ENCODE results near the gene ZRANB3.

Gene ZRANB3

DNA sequence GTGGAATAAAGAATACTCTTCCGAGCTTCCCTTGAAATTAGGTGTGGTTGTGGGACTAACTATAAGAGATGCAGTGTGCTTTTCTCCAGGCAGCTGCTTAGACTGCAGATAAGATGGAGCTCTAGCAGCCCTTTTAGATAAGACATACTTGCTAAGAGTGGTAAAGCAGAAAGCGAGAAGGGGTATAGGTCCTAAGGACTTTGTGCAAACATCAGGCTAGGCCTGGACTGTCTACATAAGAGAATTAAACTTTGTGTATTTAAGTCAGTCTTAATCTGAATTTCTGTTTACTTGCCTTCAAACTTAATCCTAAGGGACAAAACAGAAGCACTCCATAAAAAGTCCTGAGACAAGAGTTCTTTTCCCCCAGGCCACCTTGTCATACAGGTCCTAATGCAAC is 260.0 kb downstream of the ZRANB3 start:
- TF ChIP-seq POLR2A (IDR thresholded peaks at IDR 0.05; ENCODE audit: low read length) (no peak), GATA1 (IDR thresholded peaks at IDR 0.05; ENCODE audit: low read depth, low read length) (no peak)
- DNase-seq = peak in 1 of 2 experiments; percentile 8

DNA sequence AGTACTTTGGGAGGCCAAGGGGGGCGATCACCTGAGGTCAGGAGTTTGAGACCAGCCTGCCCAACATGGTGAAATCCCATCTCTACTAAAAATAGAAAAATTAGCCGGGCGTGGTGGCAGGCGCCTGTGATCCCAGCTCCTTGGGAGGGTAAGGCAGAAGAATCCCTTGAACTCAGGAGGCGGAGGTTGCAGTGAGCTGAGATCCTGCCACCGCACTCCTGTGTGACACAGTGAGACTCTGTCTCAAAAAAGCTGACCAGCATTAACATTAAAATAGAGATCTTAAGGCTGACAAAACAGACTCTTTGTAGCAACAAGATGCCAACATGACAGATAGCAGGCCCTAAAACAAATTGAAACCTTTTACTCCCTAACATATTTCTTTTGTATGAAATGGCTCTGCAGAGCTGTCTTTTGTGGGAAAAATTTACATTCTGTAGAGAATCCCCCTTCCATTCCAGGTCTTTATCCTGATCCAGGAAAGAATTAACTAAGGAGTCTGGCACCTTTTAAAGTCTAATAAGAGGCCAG is 265.0 kb downstream of the ZRANB3 start:
- TF ChIP-seq POLR2A (IDR thresholded peaks at IDR 0.05; ENCODE audit: low read length) (no peak), GATA1 (IDR thresholded peaks at IDR 0.05; ENCODE audit: low read depth, low read length) (no peak)
- DNase-seq = no peak

DNA sequence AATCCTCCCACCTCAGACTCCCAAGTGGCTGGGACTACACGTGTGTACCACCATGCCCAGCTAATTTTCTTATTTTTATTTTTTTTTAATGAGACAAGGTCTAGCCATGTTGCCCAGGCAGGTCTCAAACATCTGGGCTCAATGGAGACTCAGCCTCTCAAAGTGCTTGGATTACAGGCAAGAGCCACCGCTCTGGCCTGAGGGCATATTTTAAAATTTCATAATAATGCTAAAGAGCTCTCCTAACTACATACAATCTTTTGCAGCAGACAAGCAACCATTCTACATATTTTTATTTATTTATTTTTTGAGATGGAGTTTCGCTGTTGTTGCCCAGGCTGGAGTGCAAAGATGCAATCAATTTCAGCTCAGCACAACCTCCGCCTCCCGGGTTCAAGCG is 271.9 kb downstream of the ZRANB3 start:
- no peak for DNase-seq
- TF ChIP-seq GATA1 (IDR thresholded peaks at IDR 0.05; ENCODE audit: low read depth, low read length) = no peak
- TF ChIP-seq POLR2A (IDR thresholded peaks at IDR 0.05; ENCODE audit: low read length) = no peak

DNA sequence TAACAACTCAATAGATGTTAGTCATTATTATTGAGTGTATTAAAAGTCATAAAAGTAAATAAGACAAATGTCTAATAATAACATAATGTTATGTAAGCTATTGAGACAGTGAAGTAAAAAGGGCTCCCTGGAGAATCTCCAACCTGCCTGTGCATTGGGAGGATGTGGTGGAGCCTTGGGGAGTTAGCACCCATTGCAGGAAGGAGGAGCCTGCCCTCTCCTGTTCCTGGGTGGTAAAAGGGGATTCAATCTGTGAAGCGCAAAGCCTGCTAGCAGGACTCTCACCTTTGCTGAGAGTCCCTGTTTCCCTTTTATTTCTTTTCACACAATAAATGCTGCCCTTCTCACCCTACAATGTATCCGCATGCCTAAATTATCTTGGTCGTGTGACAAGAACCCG is 272.8 kb downstream of the ZRANB3 start:
- no peak for DNase-seq
- no peak for TF ChIP-seq POLR2A (IDR thresholded peaks at IDR 0.05; ENCODE audit: low read length)
- no peak for TF ChIP-seq GATA1 (IDR thresholded peaks at IDR 0.05; ENCODE audit: low read depth, low read length)

DNA sequence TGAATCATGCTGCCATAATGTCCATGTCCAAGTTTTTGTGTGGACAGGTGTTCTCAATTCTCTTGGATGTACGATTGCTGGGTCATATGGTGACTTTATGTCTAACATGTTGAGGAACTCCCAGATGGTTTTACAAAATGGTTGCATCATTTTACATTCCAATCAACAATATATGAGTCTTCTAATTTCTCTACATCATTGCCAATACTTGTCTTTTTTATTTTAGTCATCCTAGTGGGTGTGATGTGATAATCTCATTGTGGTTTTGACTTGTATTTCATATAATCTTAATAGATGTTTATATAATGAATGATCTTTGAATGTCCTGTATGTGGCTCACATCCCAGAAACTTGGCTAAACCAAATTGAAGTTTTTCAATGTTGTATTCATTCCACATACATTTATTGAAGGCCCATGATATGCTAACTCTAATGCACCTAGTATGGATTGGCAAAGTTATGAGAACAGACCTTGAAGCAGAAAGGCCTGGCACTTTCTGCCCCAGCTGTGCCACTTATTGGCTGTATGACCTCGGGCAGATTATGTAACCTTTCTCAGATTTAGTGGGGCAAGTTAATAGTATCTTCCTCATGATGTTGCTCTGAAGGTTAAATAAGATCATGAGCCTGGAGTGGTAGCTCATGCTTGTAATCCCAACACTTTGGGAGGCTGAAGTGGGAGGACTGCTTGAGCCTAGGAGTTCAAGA is 273.5 kb downstream of the ZRANB3 start:
- TF ChIP-seq POLR2A (IDR thresholded peaks at IDR 0.05; ENCODE audit: low read length) (no peak), GATA1 (IDR thresholded peaks at IDR 0.05; ENCODE audit: low read depth, low read length) (no peak)
- DNase-seq = no peak

DNA sequence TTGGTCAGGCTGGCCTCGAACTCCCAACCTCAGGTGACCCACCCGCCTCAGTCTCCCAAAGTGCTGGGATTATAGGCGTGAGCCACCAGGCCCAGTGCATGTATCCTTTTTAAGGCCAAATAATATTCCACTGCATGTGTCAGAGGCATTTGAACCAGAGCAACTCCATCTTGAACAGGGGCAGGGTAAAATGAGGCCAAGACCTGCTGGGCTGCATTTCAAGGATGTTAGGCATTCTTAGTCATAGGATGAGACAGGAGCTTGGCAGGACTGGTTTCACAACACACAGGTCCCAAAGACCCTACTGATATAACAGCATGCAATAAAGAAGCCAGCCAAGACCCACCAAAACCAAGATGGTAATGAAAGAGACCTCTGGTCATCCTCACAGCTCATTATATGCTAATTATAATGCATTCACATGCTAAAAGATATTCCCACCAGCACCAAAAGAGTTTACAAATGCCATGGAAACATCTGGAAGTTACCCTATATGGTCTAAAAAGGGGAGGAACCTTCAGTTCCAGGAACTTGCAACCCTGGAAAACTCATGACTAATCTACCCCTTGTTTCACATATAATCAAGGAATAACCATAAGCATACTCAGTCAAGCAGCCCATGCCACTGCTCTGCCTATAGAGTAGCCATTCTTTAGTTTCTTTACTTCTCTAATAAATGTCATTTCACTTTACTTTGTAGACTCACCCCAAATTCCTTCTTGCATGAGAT is 274.3 kb downstream of the ZRANB3 start:
- DNase-seq = no peak
- TF ChIP-seq POLR2A (IDR thresholded peaks at IDR 0.05; ENCODE audit: low read length) (no peak), GATA1 (IDR thresholded peaks at IDR 0.05; ENCODE audit: low read depth, low read length) (no peak)

DNA sequence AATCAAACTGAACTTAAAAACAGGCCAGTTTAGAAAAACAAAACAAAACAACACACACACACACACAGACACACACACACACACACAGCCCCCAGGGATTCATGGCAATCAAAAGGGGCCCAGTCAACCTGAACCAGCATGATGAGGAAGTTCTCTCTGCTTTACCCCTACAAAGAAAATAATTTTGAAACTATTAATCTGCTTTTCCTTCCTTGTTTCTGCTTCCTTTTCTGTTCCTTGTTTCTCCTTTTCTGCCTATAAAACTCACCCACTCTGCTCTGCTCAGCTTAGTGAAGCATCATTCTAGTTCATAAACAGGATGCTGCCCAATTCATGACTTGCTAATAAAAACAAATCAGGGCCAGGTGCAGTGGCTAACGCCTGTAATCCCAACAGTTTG is 275.8 kb downstream of the ZRANB3 start:
- no peak for TF ChIP-seq GATA1 (IDR thresholded peaks at IDR 0.05; ENCODE audit: low read depth, low read length)
- DNase-seq = no peak

DNA sequence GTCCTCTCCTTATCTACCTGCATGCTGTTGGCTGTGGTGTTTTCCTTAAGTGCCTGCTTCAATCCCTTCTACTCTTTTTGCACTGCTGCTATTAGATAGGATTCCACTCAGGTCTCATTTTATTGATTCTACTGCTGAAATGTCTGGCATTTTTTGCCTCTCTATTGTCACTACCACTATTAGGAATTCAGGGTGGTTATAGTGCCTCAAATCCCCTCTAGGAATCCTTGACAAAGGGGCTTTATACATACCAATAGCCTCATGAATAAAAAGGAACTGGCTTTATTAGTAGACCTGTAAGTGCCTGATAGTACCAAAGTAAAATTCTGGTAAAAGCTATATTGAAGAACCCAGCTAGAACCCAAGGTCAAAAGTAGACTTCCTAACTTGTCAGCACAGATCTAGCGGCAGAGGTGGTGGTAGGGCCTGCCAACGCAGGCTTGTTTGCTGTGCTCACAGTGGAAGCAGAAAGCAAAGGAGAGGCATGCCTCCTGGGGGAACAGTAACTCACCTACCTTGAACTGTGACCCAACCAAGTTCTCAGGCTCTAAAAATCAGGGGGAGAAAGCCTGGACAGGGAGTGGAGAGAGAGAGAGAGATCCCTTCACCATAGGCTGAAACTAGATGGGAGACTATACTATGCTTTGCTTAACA is 278.1 kb downstream of the ZRANB3 start:
- TF ChIP-seq POLR2A (IDR thresholded peaks at IDR 0.05; ENCODE audit: low read length) (no peak), GATA1 (IDR thresholded peaks at IDR 0.05; ENCODE audit: low read depth, low read length) (no peak)
- no peak for DNase-seq

DNA sequence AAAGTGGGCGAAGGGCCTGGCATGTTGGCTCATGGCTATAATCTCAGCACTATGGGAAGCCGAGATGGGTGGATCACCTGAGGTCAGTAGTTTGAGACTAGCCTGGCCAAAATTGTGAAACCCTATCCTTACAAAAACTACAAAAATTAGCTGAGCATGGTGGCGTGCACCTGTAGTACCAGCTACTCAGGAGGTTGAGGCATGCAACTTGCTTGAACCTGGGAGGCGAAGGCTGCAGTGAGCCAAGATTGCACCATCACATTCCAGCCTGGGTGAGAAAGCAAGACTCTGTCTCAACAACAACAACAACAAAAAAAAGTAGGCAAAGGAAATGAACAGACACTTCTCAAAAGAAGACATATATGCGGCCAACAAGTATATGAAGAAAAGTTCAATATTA is 282.4 kb downstream of the ZRANB3 start:
- no peak for DNase-seq
- TF ChIP-seq GATA1 (IDR thresholded peaks at IDR 0.05; ENCODE audit: low read depth, low read length) = no peak
- no peak for TF ChIP-seq POLR2A (IDR thresholded peaks at IDR 0.05; ENCODE audit: low read length)

DNA sequence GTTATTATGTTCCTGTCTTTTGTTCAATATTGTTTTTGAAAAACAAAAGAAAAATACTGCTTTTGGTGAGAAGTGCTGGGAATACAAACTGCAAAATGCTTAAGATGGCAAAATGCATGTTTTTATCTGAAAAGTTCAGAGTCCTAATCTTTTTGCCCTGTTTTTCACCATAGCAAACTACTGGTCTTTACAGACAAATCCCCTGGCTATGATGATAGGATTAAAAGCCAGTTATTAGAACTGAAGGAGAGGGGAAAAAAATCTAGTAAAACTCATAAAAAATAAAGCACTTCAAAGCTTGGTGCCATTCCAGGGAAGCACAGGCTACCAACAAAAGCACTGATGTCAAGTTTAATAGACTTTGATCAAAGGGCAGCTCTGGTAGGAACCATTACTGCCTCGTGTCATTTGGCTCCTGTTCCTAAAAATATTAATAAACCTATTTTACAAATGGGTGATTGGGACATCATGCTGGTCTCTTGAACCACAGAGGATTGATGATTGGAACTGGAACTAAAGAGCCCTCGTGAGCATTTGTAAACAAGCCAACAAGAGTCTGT is 284.2 kb downstream of the ZRANB3 start:
- DNase-seq = no peak
- no peak for TF ChIP-seq POLR2A (IDR thresholded peaks at IDR 0.05; ENCODE audit: low read length)
- no peak for TF ChIP-seq GATA1 (IDR thresholded peaks at IDR 0.05; ENCODE audit: low read depth, low read length)

DNA sequence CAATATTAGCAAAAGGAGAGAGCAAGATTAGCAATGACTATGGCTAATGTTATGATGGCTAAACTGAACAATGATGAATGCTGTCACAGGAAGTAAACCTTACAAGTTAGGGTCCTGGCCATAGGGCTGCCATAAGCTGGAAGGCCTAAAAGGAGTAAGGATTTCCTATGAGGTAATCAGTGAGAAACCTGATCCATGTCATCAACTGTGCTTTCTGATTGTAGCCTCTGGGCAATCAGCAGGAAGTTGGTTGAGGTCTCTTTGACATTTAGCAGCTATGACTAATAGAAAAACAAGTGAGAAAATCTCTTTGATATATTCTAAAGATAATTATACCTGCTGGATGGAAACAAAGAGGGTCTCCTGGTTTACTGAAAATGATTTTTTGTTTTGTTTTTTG is 285.9 kb downstream of the ZRANB3 start:
- TF ChIP-seq POLR2A (IDR thresholded peaks at IDR 0.05; ENCODE audit: low read length) (no peak), GATA1 (IDR thresholded peaks at IDR 0.05; ENCODE audit: low read depth, low read length) (no peak)
- DNase-seq = no peak

DNA sequence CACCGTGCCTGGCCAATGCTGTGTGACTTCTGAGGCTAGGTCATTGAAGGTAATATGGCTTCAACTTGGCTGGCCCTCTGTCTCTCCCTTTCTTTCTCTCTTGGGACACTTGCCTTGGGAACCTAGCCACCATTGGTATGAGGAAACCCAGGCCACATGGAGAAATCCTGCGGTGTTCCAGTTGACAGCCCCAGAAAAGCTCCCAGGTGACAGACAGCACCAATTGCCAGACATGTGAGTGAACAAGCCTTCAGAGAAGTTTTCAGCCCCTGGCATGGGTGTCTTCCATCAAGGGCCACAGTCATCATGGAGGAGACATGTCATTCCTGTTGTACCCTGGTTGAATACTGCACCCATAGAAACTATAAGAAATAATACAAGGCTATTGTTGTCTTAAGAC is 292.4 kb downstream of the ZRANB3 start:
- TF ChIP-seq GATA1 (IDR thresholded peaks at IDR 0.05; ENCODE audit: low read depth, low read length) (no peak), POLR2A (IDR thresholded peaks at IDR 0.05; ENCODE audit: low read length) (no peak)

DNA sequence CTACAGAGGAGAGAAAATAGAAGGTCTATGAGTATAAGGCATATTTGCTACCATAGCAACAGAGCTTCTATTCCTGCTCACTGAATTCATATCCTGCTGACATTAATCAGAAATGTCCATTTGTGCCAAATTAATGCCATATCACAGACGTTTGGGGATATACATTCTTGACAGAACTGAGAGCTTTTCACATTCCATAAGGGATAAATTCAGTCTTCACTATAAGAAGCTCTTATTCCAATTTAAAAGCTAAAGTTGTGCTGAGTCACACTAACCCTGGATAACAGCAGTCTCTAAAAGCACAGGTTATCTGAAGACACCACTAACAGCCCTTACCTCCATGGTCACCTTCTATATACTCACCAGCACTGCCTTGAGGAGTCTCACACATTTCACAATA is 300.9 kb downstream of the ZRANB3 start:
- TF ChIP-seq GATA1 (IDR thresholded peaks at IDR 0.05; ENCODE audit: low read depth, low read length) = no peak
- no peak for TF ChIP-seq POLR2A (IDR thresholded peaks at IDR 0.05; ENCODE audit: low read length)
- no peak for DNase-seq

More for the DNA sequence above, 292.4 kb downstream of the ZRANB3 start:
- DNase-seq = no peak

DNA sequence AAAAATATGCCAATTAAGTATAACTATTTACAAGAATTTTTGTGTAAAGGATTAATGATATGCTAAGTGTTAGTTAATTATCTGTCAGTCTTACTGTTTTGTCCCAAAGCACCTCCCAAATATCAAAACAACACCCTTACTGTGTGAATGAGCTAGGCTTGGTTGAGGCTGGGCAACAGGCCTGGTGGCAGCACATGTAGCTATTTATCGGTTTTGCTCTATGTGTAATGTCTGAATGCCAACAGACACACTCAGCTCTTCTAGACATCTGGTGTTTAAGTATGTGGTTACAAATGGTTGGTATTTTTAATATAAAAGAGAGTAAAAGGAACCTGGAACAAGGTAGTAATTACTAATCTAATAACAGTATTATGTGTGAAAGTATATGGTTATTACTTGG is 303.6 kb downstream of the ZRANB3 start:
- no peak for DNase-seq

More for the DNA sequence above, 303.6 kb downstream of the ZRANB3 start:
- TF ChIP-seq GATA1 (IDR thresholded peaks at IDR 0.05; ENCODE audit: low read depth, low read length) (no peak), POLR2A (IDR thresholded peaks at IDR 0.05; ENCODE audit: low read length) (no peak)
